HG02938 (cell line): Measurements from ENCODE around the gene TMEM18.

Source experiments
- ATAC-seq: cut with Tn5 transposase; IDR thresholded peaks from one replicate; pipeline ENCODE4 v1.9.1; 2021; ENCODE audit warnings: mild to moderate bottlenecking, moderate library complexity; ENCODE audit not compliant: unreplicated experiment

The TMEM18 gene

GRCh38 chr2:653645-654425 lies 23.4 kb downstream of the TMEM18 start:
- no peak for ATAC-seq

GRCh38 chr2:652881-653480 lies 24.2 kb downstream of the TMEM18 start:
- ATAC-seq = no peak

- no peak for ATAC-seq
Observed at GRCh38 chr2:651951-652373, 25.2 kb downstream of the TMEM18 start.

GRCh38 chr2:650343-651310 lies 26.6 kb downstream of the TMEM18 start:
- ATAC-seq = no peak

DNA sequence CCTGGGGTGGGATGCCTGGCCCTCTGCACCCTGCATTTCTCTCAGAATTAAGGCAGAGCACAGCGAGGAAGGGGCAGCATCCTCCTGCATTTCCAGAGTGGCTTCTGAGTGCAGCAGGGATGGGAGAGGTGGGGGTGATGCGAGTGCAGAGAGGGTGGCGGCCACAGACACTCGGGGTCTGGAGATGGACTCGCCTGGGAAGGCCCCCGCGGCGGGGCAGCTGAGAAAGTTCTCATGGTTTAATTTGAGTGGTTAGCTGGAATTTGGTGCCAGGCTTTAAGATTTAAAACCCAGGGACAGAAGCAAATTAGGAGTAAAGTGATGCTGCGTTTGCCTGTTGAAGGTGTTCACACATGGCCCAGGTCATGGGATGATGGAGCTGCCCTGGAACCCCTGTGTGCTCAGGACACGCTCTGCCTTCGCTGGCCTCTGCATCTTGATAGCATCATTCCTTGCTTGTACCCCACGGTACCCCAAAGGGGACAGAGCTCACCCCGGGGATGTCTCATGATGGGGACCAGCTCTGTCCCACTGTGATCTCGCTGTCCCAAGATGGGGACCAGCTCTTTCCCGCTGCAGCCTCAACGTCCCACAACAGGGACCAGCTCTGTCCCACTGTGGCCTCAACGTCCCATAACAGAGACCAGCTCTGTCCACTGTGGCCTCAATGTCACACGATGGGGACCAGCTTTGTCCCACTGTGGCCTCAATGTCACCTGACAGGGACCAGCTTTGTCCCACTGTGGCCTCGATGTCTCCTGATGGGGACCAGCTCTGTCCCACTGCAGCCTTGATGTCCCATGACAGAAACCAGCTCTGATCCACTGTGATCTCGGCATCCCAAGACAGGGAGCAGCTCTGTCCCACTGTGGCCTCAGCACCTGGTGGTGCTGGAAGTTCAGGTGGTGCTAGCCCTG lies 27.5 kb downstream of the TMEM18 start:
- ATAC-seq = no peak

GRCh38 chr2:648476-649424 lies 28.5 kb downstream of the TMEM18 start:
- no peak for ATAC-seq

DNA sequence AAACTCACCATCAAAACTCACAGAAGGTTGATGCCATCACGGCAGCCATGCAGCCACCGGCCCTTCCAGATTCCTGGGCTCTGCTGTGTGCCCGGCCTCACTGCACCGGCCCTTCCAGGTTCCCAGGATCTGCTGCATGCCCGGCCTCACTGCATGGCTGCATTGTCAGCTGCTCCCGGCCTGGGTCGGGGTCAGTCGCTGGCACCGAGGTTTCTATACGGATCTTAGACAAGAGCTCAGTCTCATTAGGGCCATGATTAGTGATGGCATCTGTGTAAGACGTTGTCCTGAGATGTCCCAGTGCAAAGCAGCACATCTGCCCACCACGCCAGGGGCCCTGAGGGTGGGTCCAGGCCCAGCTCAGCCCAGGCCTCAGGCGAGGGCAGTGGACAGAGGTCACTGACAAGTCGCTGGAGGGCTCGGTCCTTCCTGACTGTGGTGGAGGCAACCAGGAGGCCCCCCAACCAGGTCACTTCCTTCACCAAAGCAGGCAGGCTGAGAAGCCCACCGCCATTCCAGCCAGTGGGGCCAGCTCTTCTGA lies 29.4 kb downstream of the TMEM18 start:
- no peak for ATAC-seq

- ATAC-seq = no peak
Observed at GRCh38 chr2:647003-647560, 30.1 kb downstream of the TMEM18 start.

- ATAC-seq = no peak
Observed at GRCh38 chr2:644871-645270, 32.3 kb downstream of the TMEM18 start.

- ATAC-seq = no peak
Observed at GRCh38 chr2:643761-644160, 33.4 kb downstream of the TMEM18 start.

GRCh38 chr2:643334-643733 lies 33.9 kb downstream of the TMEM18 start:
- no peak for ATAC-seq

DNA sequence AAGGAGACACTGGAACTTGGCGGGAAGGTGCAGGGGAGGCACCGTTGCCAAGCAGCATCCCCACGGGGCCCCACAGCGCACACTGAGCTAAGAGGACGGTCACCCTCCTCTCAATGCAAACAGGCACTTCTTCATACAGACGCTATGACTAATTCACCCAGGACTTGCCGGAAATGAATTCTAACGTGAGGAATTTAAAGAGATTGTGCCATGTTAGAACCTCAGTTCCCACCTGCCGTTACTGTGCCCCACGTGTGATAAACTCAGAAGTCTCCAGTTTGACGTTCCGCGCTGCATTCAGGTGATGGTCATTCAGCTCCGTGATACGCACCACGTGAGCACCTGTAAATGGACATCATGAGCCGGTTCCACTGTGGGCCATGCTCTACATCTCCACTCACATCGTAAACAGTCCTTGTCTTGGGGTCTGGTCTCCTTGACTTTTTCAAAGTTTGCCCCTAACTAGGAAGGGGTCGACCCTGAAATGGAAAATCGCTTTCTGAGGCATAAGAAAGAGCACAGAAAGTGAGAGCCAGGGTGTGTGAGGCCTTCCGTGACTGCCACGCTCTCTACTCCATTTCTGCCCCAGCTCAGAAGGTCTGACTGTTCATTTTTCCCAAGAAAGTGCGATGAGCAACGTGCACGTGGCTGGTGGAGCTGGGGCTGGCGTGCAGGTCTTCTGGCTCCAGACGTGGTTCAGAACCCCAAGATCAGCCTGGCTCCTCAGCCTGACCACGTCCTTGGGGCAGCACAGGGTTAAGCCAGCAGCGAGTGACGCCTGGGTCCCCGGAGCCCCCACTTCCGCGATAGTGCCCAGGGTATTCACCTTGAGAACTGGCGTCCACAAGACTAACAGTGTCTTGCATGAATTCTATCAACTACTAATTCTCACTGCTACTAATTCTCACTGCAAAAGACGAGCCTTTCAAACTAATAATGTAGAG lies 35.1 kb downstream of the TMEM18 start:
- no peak for ATAC-seq

GRCh38 chr2:641164-641871 lies 35.9 kb downstream of the TMEM18 start:
- no peak for ATAC-seq

DNA sequence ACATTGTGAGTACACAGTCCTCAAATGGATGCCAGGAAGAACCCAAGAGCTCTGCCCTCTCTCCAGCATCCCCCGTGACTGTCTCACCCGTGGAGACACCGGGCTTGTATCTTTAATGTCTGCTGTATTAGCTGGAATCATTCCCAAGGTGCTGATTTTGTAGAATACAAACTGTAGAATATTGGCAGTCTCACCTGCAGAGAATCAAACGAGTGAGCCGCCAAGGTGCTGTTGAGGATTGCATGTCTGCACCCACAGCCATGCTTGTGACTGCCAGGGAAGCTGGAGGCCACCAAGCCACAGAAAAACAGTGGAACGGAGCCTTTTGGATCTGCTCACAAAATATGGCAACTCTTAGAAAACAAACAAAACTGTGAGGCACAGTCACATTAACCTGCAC lies 37.5 kb downstream of the TMEM18 start:
- no peak for ATAC-seq

- ATAC-seq = no peak
Observed at GRCh38 chr2:637804-638203, 39.4 kb downstream of the TMEM18 start.

DNA sequence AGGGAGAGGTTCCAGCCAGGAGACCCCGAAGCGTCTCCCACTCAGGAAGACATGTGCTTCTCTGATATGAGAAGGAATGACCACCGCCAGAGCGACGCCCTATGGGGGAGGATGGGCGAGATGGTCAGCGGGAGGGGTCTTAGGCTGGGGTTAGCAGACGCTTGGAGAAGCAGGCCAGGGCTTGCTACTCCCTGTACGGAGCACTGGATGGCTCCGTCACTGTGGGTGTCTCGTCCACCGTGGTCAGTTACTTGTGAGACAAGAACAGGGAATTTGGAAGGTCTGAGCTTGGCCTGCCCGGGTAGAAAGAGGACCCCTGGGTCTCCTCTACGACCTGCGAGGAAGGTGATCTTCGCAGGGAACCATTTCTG lies 39.8 kb downstream of the TMEM18 start:
- ATAC-seq = no peak
